Nephron progenitor cell (in vitro differentiated cells): ENCODE results near the gene GLTP.

Experiments
- DNase-seq: peaks from one replicate; pipeline ENCODE4 v3.0.0; 2021
- H3K27ac Mint-ChIP-seq: 2 replicates; pipeline ENCODE4 v1.8.0; 2021; ENCODE audit warnings: mild to moderate bottlenecking, moderate library complexity, mixed read lengths
- H3K27me3 Mint-ChIP-seq: 2 replicates; pipeline ENCODE4 v1.8.0; 2021; ENCODE audit warnings: mild to moderate bottlenecking, low read depth, mixed read lengths; ENCODE audit not compliant: poor library complexity
- H3K36me3 Mint-ChIP-seq: 2 replicates; pipeline ENCODE4 v1.8.0; 2021; ENCODE audit warnings: low read depth, mixed read lengths
- H3K4me1 Mint-ChIP-seq: 2 replicates; pipeline ENCODE4 v1.8.0; 2021; ENCODE audit warnings: mixed read lengths
- H3K4me3 Mint-ChIP-seq: 2 replicates; pipeline ENCODE4 v1.8.0; 2021; ENCODE audit warnings: mild to moderate bottlenecking, moderate library complexity, mixed read lengths
- H3K9me3 Mint-ChIP-seq: 2 replicates; pipeline ENCODE4 v1.8.0; 2021; ENCODE audit warnings: mild to moderate bottlenecking, moderate library complexity, mixed read lengths
- CTCF ChIP-seq: fragments of 200-600 bp; sonication (generic); IDR thresholded peaks from 2 replicates; pipeline ENCODE4 v1.5.0; 2021; ENCODE audit warnings: antibody characterized with exemption

GLTP gene

GRCh38 chr12:109835827-109836226 lies 44.5 kb downstream of the GLTP start:
- Mint-ChIP-seq H3K27me3 (peaks cover 6% of the 10 kb centered on the region), H3K4me3 (no peak overlapping the region), H3K9me3 (no peaks in the 10 kb centered on the region), H3K27ac (no peak overlapping the region), H3K36me3 (no peaks in the 10 kb centered on the region), H3K4me1 (peaks cover 35% of the 10 kb centered on the region)
- TF ChIP-seq CTCF: no peak
- no peak for DNase-seq

- Mint-ChIP-seq H3K4me1 (peaks cover 26% of the 10 kb centered on the region), H3K27me3 (peaks cover 6% of the 10 kb centered on the region), H3K4me3 (peak within 1 kb of the TSS; percentile 75), H3K9me3 (no peaks in the 10 kb centered on the region), H3K36me3 (no peaks in the 10 kb centered on the region), H3K27ac (no peak within 1 kb of the TSS)
- DNase-seq: peak; percentile 79
- no peak for TF ChIP-seq CTCF
These were observed 46.8 kb downstream of the GLTP start, which contains the start of gene TRPV4 for GRCh38 chr12:109833307-109834189. TRPV4 (minus strand) TSS chr12:109833398; CDS start chr12:109814796, 18,602 bp downstream.

GRCh38 chr12:109832541-109833306 lies 47.6 kb downstream of the GLTP start:
- no peaks in the 10 kb centered on the region for H3K36me3 Mint-ChIP-seq
- H3K9me3 Mint-ChIP-seq: no peaks in the 10 kb centered on the region
- TF ChIP-seq CTCF: no peak
- DNase-seq: no peak
- peaks cover 21% of the 10 kb centered on the region for H3K4me1 Mint-ChIP-seq
- H3K27me3 Mint-ChIP-seq: peaks cover 6% of the 10 kb centered on the region
- H3K27ac Mint-ChIP-seq: no peak overlapping the region
- H3K4me3 Mint-ChIP-seq: peak overlapping the region; percentile 68

- no peak for TF ChIP-seq CTCF
- Mint-ChIP-seq H3K4me1 (peaks cover 21% of the 10 kb centered on the region), H3K4me3 (peak overlapping the region; percentile 23), H3K27ac (no peak overlapping the region), H3K27me3 (peaks cover 6% of the 10 kb centered on the region), H3K36me3 (no peaks in the 10 kb centered on the region), H3K9me3 (no peaks in the 10 kb centered on the region)
- DNase-seq: no peak
These were observed 48.4 kb downstream of the GLTP start for GRCh38 chr12:109831929-109832328.

GRCh38 chr12:109831365-109831764 lies 49.0 kb downstream of the GLTP start:
- peaks cover 21% of the 10 kb centered on the region for H3K4me1 Mint-ChIP-seq
- peaks cover 6% of the 10 kb centered on the region for H3K27me3 Mint-ChIP-seq
- H3K4me3 Mint-ChIP-seq: no peak overlapping the region
- no peak for TF ChIP-seq CTCF
- no peaks in the 10 kb centered on the region for H3K9me3 Mint-ChIP-seq
- DNase-seq: no peak
- H3K27ac Mint-ChIP-seq: no peak overlapping the region
- H3K36me3 Mint-ChIP-seq: no peaks in the 10 kb centered on the region
